ENCODE measurements around the gene SLC28A1.

The SLC28A1 gene, protein sequence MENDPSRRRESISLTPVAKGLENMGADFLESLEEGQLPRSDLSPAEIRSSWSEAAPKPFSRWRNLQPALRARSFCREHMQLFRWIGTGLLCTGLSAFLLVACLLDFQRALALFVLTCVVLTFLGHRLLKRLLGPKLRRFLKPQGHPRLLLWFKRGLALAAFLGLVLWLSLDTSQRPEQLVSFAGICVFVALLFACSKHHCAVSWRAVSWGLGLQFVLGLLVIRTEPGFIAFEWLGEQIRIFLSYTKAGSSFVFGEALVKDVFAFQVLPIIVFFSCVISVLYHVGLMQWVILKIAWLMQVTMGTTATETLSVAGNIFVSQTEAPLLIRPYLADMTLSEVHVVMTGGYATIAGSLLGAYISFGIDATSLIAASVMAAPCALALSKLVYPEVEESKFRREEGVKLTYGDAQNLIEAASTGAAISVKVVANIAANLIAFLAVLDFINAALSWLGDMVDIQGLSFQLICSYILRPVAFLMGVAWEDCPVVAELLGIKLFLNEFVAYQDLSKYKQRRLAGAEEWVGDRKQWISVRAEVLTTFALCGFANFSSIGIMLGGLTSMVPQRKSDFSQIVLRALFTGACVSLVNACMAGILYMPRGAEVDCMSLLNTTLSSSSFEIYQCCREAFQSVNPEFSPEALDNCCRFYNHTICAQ

DNA sequence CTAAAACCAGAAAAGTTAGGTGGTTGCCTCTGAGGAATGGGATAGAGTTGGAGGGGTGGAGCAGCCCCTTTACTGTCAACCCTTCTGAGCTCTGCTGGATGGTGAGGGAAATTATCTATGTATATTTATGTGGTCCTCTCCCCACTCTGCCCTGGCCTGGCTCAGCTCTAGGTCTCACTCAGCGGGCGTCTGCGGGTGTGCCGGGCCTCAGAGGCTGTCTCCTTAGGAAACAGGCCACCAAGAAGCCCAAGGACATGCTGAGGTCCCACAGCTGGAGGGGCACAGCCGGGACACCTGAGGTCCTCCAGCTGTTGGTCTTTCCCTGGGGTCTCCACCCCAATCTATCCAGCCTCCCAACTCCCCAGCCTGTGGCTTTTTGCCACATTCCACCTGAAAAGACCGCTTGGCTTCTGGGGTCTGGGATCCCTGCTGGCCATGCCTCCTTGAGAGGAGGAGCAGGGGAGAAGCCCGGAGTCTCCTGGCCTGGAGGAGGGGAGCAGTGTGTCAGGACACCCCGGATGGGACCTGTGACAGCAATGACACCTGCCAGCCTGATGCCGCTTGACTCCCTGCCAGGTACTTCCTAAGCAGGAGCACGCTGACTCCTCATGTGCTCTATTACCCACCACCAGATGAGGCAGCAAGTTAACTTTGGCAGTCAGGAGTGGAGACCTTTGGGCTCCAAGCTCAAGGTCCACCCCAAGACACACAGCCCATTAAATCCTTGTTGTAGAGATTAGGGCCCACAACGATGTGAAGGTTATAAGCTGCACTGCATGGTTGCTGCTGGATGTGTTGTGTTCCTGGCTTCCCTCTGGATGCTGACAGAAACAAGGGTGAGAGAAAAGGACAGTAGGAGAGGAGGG is at the start of gene SLC28A1:
SLC28A1 (plus strand) TSS at position 747 of the 866 bp plus-strand sequence. CDS start 3,099 bp downstream, outside the sequence.
- DNase-seq (ENCODE audit: low read depth): no peak

DNA sequence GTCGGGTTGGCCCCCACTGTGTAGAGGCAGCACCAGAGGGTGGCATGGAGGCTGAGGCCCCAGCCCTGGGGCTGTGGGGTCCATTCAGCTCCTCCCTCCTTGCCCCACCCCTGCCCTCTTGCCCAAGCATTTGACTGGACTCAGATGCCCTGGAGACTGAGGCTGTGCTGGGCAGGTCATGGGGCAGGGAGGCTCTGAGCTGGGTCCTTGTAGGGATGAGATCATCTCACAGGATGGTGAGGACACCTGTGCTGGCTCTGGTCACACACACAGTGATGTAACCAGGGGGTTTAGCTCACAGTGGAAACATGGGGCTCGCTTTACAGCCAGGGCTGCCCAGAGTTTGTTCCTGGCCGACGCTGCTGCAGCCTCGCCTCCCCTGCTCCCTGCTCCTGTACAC is 49.5 kb upstream of the SLC28A1 start:
- DNase-seq (ENCODE audit: low read depth): no peak

DNA sequence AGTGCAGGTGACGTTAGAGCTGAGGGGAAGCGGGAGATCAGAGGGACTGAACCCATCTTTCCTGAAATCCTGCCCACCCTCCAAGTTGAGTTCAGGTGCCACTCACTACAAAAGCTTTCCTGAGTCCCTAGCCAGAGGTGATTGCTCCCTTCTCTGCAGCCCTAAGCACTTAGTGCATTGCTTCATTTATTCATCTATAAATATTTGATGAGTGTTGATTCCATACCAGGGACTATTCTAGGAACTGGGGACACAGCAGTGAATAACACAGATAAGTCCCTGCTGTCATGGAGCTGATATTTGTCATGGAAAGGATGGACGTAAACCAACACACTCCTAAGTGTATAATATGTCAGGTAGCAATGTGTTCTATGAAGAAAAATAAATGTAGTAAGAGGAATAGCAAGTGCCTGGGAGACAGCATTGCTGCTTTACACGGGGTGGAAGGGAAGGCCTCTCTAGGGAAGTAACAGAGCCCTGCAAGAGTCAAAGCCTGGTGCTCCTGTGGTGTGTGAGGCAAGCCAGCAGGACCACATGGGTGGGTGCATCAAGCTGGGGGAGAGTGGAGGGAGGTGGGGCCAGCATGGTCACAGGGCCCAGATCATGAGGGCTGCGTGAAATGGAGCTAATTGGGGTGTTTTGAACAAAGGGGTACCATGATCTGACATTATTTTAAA is 48.7 kb upstream of the SLC28A1 start:
- no peak for DNase-seq (ENCODE audit: low read depth)

DNA sequence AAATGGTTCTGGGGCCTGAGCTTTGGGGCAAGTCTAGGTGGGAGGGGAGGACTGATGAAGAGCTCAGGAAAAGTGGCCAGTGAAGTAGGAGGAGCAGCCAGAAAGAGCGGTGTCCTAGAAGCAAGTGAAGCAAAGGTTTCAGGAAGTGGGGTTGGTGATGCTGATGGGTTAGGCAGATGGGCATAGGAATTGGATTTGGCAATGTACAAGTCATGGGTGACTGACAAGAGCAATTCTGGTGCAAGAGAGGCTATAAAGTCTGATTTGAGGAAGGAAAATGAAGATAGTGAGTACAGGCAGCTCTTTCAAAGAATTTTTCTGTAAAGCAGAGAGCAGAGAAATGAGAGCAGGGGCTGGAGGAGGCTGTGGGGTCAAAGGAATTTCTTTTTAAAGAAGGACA is 47.6 kb upstream of the SLC28A1 start:
- DNase-seq (ENCODE audit: low read depth): no peak

DNA sequence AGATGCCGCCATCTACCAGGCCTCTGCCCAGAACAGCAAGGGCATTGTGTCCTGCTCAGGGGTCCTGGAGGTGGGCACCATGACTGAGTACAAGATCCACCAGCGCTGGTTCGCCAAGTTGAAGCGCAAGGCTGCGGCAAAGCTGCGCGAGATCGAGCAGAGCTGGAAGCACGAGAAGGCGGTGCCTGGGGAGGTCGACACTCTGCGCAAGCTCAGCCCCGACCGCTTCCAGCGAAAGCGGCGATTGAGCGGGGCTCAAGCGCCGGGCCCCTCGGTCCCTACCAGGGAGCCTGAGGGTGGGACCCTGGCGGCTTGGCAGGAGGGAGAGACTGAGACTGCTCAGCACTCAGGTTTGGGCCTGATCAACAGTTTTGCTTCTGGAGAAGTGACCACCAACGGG is 44.7 kb upstream of the SLC28A1 start:
- DNase-seq (ENCODE audit: low read depth): no peak

DNA sequence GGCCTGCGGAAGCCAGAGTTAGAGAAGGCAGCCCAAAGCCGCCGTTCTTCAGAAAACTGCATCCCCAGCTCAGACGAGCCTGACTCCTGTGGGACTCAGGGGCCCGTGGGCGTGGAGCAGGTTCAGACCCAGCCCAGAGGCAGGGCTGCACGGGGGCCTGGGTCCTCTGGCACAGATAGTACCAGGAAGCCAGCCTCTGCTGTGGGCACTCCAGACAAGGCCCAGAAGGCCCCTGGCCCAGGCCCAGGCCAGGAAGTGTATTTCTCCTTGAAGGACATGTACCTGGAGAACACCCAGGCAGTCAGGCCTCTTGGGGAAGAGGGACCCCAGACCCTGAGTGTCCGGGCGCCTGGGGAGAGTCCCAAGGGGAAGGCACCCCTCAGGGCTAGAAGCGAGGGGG is 44.2 kb upstream of the SLC28A1 start:
- DNase-seq (ENCODE audit: low read depth): no peak

DNA sequence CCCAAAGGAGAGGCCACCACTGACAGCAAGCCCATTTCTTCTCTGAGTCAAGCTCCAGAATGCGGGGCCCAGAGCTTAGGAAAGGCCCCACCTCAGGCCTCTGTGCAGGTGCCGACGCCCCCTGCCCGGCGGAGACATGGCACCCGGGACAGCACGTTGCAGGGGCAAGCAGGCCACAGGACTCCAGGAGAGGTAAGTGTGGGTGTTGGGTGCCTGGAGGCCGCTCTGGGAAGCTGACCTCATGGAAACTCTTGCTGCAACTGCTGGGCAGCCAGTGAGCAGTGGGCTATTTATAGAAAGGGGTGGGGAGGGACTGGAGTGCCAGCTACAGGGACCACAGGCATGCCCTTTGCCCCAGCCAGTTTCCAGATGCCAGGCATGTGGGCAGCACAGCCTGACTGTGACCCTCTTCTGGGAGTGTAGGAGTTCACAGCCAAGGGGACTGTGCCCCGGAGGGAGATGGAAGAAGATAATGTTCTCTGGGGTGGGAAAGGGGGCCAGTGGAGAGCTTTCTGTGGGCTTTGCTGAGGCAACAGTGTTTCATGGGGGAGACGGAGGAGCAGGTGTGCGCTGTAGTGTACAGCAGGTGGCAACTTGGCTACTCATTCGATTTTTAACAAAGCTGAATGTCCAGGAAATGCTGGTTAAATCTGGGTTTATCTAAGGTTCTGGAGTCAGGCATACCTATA is 43.6 kb upstream of the SLC28A1 start:
- DNase-seq (ENCODE audit: low read depth): peak; percentile 83

DNA sequence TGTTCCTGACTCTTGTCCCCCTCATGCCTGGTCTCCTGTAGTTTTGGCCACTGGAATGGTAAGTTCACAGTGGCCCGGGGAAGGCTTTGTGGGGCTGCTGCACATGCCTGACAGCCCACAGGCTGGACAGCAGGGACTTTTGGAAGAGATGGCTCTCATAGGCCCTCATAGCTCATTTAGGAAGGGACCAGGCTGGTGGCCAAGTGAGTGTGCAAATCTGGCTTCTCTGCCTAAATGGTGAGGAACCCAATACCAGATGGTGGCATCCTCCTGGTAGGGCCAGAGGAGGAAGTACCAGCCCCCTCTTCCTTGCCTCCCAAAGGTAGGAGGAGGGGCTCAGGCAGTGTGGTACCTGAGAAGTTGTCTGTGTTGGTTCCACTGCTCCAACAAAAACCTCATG is 41.7 kb upstream of the SLC28A1 start:
- no peak for DNase-seq (ENCODE audit: low read depth)

DNA sequence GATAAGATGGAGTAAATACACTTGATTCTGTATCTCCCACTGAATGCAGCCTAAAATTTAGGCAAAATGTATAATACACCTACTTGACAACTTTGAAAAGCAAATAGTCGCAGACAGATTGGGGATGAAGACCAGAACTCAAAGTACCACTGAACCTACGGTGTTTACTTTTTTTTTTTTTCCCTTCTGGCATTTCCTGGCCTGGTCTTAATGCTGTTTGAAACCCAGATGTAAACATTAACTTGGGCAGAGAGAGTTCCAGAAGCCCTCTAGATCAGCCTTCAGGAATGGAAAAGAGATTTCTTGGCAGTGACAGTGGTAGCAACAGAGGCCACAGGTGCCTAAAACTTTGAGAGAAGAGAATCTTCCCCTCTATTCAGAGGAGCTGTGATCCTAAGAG is 39.5 kb upstream of the SLC28A1 start:
- no peak for DNase-seq (ENCODE audit: low read depth)

DNA sequence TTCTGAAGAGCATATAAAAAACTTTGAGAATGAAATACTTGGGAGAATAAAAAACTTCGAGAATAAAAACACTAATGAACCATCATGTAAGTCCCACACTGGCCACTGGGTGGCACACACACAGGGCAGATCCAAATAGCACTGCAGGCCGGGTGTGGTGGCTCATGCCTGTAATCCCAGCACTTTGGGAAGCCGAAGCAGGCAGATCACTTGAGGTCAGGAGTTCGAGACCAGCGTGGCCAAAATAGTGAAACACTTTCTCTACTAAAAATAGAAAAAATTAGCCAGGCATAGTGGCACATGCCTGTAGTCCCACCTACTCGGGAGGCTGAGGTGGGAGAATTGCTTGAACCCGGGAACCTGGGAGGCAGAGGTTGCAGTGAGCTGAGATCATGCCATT is 38.8 kb upstream of the SLC28A1 start:
- DNase-seq (ENCODE audit: low read depth): peak; percentile 73

DNA sequence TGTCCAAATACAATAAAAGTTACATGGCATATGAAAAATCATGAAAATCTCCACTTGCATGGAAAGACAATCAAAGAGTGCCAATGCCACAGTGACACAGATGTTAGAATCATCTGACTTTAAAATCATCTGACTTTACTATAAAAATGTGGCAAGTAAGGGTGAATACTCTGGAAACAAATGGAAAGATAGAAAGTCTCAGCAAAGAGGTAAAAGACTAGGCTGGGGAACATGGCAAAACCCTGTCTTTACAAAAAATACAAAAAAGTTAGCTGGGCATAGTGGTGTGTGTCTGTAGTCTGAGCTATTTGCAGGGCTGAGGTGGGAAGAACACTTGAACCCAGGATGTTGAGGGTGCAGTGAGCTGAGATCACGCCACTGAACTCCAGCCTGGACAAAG is 38.2 kb upstream of the SLC28A1 start:
- no peak for DNase-seq (ENCODE audit: low read depth)

DNA sequence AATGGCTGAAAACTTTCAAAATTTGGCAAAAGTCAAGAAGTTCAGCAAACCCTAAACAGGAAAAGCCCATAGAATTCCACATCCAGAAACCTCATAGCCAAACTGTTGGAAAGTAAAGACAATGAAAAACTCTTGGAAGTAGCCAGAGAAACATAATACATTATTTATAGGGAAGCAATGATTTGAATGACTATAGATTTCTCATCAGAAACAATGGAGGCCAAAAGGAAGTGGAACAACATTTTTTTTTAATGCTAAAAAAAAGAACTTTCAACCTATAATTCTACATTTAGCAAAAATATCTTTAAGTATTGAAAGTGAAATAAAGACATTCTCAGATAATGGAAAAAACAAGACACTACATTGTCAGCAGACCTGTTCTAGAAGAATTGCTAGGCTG is 37.1 kb upstream of the SLC28A1 start:
- DNase-seq (ENCODE audit: low read depth): no peak

DNA sequence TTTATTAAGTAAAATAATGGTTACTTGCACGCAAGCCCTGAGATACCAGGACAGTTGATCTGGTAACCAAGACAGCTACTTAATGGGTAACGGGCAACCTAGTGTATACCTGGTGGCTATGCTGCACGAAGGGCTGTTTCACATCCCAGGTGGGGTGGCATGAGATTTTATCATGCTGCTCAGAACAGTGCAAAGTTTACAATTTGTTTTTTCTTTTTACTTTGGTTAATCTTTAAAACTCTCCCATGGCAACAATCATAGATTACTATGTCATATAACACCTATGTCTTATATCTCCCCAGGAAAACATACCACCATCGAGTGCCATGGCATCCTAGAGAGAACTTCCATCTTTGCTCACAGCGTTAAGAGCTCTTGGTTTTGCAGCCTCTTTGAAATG is 32.2 kb upstream of the SLC28A1 start:
- no peak for DNase-seq (ENCODE audit: low read depth)

DNA sequence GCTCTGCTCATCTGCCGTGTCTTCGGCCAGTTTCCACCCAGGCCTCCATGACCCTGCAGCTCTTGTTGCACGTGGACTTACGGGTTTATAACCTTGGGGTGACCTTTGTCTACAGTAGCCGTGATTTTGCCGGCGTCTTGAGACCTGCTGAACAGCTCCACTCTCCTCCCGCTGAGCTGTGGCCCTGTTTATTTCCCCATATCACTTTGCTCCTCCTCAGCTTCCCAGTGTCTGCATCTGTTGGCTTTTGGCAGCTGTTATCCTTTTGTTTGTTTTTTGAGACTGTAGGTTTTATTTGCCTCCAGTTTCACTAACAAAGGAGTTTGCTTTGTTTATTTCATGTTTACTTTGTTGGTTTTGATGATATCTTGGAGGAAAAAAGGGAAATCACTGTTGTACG is 29.3 kb upstream of the SLC28A1 start:
- DNase-seq (ENCODE audit: low read depth): no peak

DNA sequence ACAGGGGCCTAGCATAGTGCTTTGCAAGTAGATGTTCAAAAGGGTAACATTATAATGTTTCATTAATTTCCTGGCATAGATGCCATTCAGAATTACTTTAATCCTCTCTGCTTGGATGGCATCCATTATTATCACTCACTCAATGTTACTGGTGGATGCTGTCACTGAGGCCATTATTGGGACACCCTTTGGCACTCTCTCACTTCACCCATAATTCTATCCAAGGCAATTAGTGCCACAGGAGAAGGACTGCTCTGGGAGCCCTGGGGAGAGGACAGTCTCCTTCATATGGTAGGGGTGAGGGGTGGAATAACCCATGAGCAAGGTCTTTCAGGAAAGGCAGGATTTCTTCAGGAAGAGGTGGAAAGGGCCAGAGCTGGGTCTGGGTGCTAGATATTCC is 28.7 kb upstream of the SLC28A1 start:
- no peak for DNase-seq (ENCODE audit: low read depth)

DNA sequence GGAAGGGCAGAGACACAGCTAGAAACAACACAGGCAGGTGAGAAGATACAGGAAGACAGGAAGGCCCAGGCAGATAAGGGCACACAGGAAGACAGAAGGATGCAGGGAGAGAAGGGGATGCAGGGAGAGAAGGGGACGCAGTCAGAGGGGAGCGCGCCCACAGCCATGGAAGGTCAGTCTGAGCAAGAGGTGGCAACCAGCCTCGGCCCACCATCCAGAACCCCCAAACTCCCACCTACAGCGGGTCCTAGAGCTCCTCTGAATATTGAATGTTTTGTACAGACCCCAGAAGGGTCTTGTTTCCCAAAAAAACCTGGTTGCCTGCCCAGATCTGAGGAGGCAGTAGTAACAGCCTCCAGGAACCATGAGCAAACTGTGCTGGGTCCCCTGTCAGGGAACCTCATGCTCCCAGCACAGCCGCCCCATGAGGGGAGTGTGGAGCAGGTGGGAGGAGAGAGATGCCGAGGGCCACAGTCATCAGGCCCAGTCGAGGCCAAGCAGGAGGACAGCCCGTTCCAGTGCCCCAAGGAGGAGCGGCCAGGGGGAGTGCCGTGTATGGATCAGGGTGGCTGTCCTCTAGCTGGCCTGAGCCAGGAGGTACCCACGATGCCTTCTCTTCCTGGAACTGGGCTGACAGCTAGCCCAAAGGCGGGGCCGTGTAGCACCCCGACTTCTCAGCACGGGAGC is 27.6 kb upstream of the SLC28A1 start:
- DNase-seq (ENCODE audit: low read depth): no peak

DNA sequence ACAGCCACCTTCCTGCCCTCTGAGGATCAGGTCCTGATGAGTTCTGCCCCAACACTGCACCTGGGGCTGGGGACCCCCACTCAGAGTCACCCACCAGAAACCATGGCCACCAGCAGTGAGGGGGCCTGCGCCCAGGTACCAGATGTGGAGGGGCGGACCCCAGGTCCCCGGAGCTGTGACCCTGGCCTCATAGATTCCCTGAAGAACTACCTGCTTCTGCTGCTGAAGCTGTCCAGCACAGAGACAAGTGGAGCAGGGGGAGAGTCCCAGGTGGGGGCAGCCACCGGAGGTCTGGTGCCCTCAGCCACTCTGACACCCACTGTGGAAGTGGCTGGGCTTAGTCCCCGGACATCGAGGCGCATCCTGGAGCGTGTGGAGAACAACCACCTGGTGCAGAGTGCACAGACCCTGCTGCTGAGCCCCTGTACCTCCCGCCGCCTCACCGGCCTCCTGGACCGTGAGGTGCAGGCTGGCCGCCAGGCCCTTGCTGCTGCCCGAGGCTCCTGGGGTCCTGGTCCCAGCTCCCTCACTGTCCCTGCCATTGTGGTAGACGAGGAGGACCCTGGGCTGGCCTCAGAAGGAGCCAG is 27.0 kb upstream of the SLC28A1 start:
- no peak for DNase-seq (ENCODE audit: low read depth)

DNA sequence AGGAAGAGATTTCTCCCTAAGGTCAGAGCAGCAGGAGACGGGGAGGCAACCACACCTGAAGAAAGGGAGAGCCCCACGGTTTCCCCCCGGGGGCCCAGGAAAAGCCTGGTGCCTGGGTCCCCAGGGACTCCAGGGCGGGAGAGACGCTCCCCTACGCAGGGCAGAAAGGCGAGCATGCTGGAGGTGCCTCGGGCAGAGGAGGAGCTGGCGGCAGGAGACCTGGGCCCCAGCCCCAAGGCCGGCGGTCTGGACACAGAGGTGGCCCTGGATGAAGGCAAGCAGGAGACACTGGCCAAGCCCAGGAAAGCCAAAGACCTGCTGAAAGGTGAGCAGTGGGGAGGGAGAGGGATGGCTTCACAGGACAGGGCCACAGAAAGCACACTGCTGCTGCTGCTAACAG is 26.2 kb upstream of the SLC28A1 start:
- DNase-seq (ENCODE audit: low read depth): no peak

DNA sequence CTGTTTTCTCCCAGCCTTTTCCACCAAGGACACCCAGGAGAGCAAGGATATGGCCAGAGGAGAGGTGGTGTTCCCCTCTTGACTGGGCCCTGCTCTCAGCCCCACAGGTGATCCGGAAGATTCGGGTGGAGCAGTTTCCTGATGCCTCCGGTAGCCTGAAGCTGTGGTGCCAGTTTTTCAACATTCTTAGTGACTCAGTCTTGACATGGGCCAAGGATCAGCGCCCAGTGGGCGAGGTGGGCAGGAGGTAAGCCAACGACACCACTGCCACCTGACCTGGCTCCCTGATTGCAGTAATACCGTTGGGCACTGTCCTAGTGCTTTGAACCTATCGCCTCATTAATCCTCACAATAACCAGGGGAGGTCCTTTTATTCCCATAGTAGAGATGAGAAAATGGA is 25.3 kb upstream of the SLC28A1 start:
- DNase-seq (ENCODE audit: low read depth): no peak

DNA sequence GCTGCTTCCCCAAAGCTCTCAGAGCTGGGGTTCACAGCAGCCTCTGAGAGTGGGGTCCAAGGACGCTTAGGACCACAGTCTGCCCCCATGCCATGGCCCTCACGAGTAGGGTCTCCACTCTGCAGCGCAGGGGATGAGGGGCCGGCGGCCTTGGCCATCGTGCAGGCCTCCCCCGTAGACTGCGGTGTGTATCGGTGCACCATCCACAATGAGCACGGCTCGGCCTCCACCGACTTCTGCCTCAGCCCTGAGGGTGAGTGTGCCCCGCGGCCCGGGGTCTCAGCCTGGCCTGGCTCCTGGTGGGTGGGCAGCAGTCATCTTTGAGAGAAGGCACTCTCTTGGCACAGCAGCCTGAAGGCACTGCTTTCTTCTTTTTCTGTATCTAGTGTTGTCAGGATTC is 24.8 kb upstream of the SLC28A1 start:
- no peak for DNase-seq (ENCODE audit: low read depth)

DNA sequence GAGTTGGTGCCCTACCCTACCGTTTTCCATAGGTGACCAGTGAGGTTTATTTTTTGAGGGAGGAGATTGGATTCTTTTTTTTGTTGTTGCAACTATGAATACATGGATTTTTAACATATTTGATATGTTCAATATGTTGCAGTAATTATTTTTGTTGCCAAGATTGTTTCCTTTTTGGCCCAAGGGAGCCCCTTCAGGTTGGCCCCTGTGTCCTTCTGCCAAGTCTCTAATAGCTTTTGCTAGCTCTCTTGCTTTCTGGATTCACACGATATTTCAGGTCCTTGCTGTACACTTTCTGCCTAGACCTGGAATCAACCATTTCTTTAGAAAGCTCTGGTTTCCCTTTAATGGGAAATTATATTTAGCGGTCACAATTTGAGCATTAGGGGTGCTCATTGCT is 22.7 kb upstream of the SLC28A1 start:
- no peak for DNase-seq (ENCODE audit: low read depth)
